Measurements from ENCODE around the gene FGGY. TPM values are rescaled to one million over a fixed set of nuclear protein-coding genes. Genes with fewer than 3 reads are reported as not detected.
"Not testable (repeated sequence)": the region's sequence is repeated elsewhere in the genome, so short reads cannot be mapped to it uniquely, and the experiment has no call there.

FGGY gene
- total RNA-seq (2022) = 3.4 and 6.4 TPM in 2 replicates
- Bru-seq, nascent RNA = percentile 44 among the genes with signal in this experiment
- BruChase-seq, experiment 1, labeled RNA remaining after a 2-hour chase = percentile 41 among the genes with signal in this experiment
- BruChase-seq, experiment 2, labeled RNA remaining after a 6-hour chase = percentile 31 among the genes with signal in this experiment
- long read RNA-seq, partial matches to known transcripts = 1 of 5 reads
- long read RNA-seq, other reads (novel, unspliced or antisense) = 4 of 5 reads

- H3K4me3 ChIP-seq (ENCODE audit: low read depth, low read length) = peak within 1 kb of the TSS; percentile 39
- ChIA-PET POLR2A (interaction anchor here (0.5 to 1.8 kb wide), 3 partner anchors 97 to 573 kb away, joined by 4 to 7 read pairs (median 6); partner anchors contain the start of gene JUN), CTCF (no interaction called here)
- Mint-ChIP-seq H3K27me3 (ENCODE audit: insufficient read depth, unreplicated experiment) (no peaks in the 10 kb centered on the region), H3K4me3 (ENCODE audit: unreplicated experiment) (peak within 1 kb of the TSS; percentile 83), H3K27ac (ENCODE audit: unreplicated experiment) (peak within 1 kb of the TSS; percentile 79), H3K4me1 (ENCODE audit: low read depth, unreplicated experiment) (peaks cover 15% of the 10 kb centered on the region), H3K36me3 (ENCODE audit: insufficient read depth, unreplicated experiment) (no peaks in the 10 kb centered on the region), H3K9me3 (ENCODE audit: unreplicated experiment) (peaks cover 10% of the 10 kb centered on the region)
- no peaks in the 10 kb centered on the region for H3K4me1 ChIP-seq
- TF ChIP-seq CTCF (IDR thresholded peaks at IDR 0.05; ENCODE audit: insufficient read depth in 1 of 2, low read depth in 1 of 2, low read length in 1 of 2, severe bottlenecking in 1 of 2, unreplicated experiment in 1 of 2) = no peak
- no TSS peak for BruUV-seq (replicated peaks)
- DNase-seq = peak; percentile 89 to 94
- intact Hi-C loops (cut with micrococcal nuclease; ENCODE audit: unreplicated experiment) = loop anchor here (2.0 to 10.0 kb wide), 5 partner anchors 108 to 514 kb away; partner anchors contain the start of gene JUN
- no peaks in the 10 kb centered on the region for H3K27me3 ChIP-seq (replicated peaks; ENCODE audit: control insufficient read depth, insufficient read depth, low read length)
- no peaks in the 10 kb centered on the region for H3K36me3 ChIP-seq (ENCODE audit: control insufficient read depth, insufficient read depth, low read length)
- no peaks in the 10 kb centered on the region for H3K9me3 ChIP-seq
Measured at GRCh38 chr1:59296358-59297256, at the start of gene FGGY. Gene FGGY (plus strand): TSS chr1:59297094. CDS start chr1:59321550, 24,456 bp downstream.

GRCh38 chr1:59248758-59249157, 48.1 kb upstream of the FGGY start:
- no peaks in the 10 kb centered on the region for H3K4me1 Mint-ChIP-seq (ENCODE audit: low read depth, unreplicated experiment)
- H3K4me3 Mint-ChIP-seq (ENCODE audit: unreplicated experiment) = no peak overlapping the region
- Histone ChIP-seq H3K9me3 (no peaks in the 10 kb centered on the region), H3K36me3 (ENCODE audit: control insufficient read depth, insufficient read depth, low read length) (no peaks in the 10 kb centered on the region), H3K4me1 (no peaks in the 10 kb centered on the region), H3K27me3 (replicated peaks; ENCODE audit: control insufficient read depth, insufficient read depth, low read length) (no peaks in the 10 kb centered on the region), H3K4me3 (ENCODE audit: low read depth, low read length) (no peak overlapping the region)
- no peaks in the 10 kb centered on the region for H3K36me3 Mint-ChIP-seq (ENCODE audit: insufficient read depth, unreplicated experiment)
- POLR2A ChIA-PET = no interaction called here
- H3K27me3 Mint-ChIP-seq (ENCODE audit: insufficient read depth, unreplicated experiment) = no peaks in the 10 kb centered on the region
- H3K9me3 Mint-ChIP-seq (ENCODE audit: unreplicated experiment) = peaks cover 7% of the 10 kb centered on the region
- no TSS peak for BruUV-seq (replicated peaks)
- no peak for TF ChIP-seq CTCF (IDR thresholded peaks at IDR 0.05; ENCODE audit: insufficient read depth in 1 of 2, low read depth in 1 of 2, low read length in 1 of 2, severe bottlenecking in 1 of 2, unreplicated experiment in 1 of 2)
- no peak overlapping the region for H3K27ac Mint-ChIP-seq (ENCODE audit: unreplicated experiment)
- DNase-seq = no peak
- CTCF ChIA-PET = no interaction called here
- intact Hi-C loops (cut with micrococcal nuclease; ENCODE audit: unreplicated experiment) = no loop called here

- no peak for TF ChIP-seq CTCF (IDR thresholded peaks at IDR 0.05; ENCODE audit: insufficient read depth in 1 of 2, low read depth in 1 of 2, low read length in 1 of 2, severe bottlenecking in 1 of 2, unreplicated experiment in 1 of 2)
- no peak for DNase-seq
- Mint-ChIP-seq H3K9me3 (ENCODE audit: unreplicated experiment) (peaks cover 7% of the 10 kb centered on the region), H3K27ac (ENCODE audit: unreplicated experiment) (no peak overlapping the region), H3K36me3 (ENCODE audit: insufficient read depth, unreplicated experiment) (no peaks in the 10 kb centered on the region), H3K4me3 (ENCODE audit: unreplicated experiment) (no peak overlapping the region), H3K4me1 (ENCODE audit: low read depth, unreplicated experiment) (no peaks in the 10 kb centered on the region), H3K27me3 (ENCODE audit: insufficient read depth, unreplicated experiment) (no peaks in the 10 kb centered on the region)
- Histone ChIP-seq H3K4me1 (no peaks in the 10 kb centered on the region), H3K27me3 (replicated peaks; ENCODE audit: control insufficient read depth, insufficient read depth, low read length) (no peaks in the 10 kb centered on the region), H3K36me3 (ENCODE audit: control insufficient read depth, insufficient read depth, low read length) (no peaks in the 10 kb centered on the region), H3K9me3 (no peaks in the 10 kb centered on the region), H3K4me3 (ENCODE audit: low read depth, low read length) (no peak overlapping the region)
- ChIA-PET CTCF (no interaction called here), POLR2A (no interaction called here)
- intact Hi-C loops (cut with micrococcal nuclease; ENCODE audit: unreplicated experiment) = no loop called here
- no TSS peak for BruUV-seq (replicated peaks)
Measured at GRCh38 chr1:59249396-59250137, 47.3 kb upstream of the FGGY start.

- H3K36me3 ChIP-seq (ENCODE audit: control insufficient read depth, insufficient read depth, low read length); H3K27ac Mint-ChIP-seq (ENCODE audit: unreplicated experiment); H3K27me3 Mint-ChIP-seq (ENCODE audit: insufficient read depth, unreplicated experiment); H3K9me3 ChIP-seq; intact Hi-C loops (cut with micrococcal nuclease; ENCODE audit: unreplicated experiment); H3K4me3 Mint-ChIP-seq (ENCODE audit: unreplicated experiment); H3K4me1 ChIP-seq; CTCF ChIA-PET; POLR2A ChIA-PET; H3K4me3 ChIP-seq (ENCODE audit: low read depth, low read length); H3K9me3 Mint-ChIP-seq (ENCODE audit: unreplicated experiment); H3K4me1 Mint-ChIP-seq (ENCODE audit: low read depth, unreplicated experiment); BruUV-seq (replicated peaks); DNase-seq; H3K27me3 ChIP-seq (replicated peaks; ENCODE audit: control insufficient read depth, insufficient read depth, low read length); H3K36me3 Mint-ChIP-seq (ENCODE audit: insufficient read depth, unreplicated experiment): not testable (repeated sequence)
Measured at GRCh38 chr1:59251061-59251460, 45.8 kb upstream of the FGGY start.

All from Caco-2 (cell line).